Posterior vena cava (tissue), 2 donors: ENCODE measurements around the gene NPPA. TPM values are rescaled to one million over a fixed set of nuclear protein-coding genes. Genes with fewer than 3 reads are reported as not detected.

Experiments used
- DNase-seq: peaks from one replicate; pipeline ENCODE4 v3.0.0-alpha.2; 2020; ENCODE audit warnings: low spot score
- intact Hi-C, 2 donors: fragments of 100-400 bp; cut with DNase I; formaldehyde crosslinking; loops; one replicate each; pipeline versions ENCODE4 v1.14.1 to v1.14.2; 2022 to 2023
- total RNA-seq, 2 donors: library from RNA; stranded (reverse); fragmentation: NEBNext Ultra II Directional; extraction: Animal tissue kit (Norgen Biotek cat#: 25700); gene quantifications; one replicate each; pipeline ENCODE4 v1.2.1, GENCODE V29; 2021
- donor health status: DM: yes; HTN: yes; CAD: no.
- donor health status: DM: yes; HTN: yes; CAD: no.

The NPPA gene
- total RNA-seq, 2 donors from 2014 or later = 3.8 TPM; not detected in 1

- DNase-seq = no peak
- intact Hi-C loops = no loop called here
Observed at GRCh38 chr1:11851180-11851579, 3.6 kb upstream of the NPPA start.

- intact Hi-C loops = no loop called here
- no peak for DNase-seq
Observed at GRCh38 chr1:11850156-11850555, 2.6 kb upstream of the NPPA start.

GRCh38 chr1:11848373-11848700, 754 bp upstream of the NPPA start:
- no peak for DNase-seq
- intact Hi-C loops = loop anchor here in 1 of 2 donors (10.0 kb wide), 1 partner anchor 46 kb away; no protein-coding TSS in a partner anchor

GRCh38 chr1:11845641-11846335, 1.8 kb downstream of the NPPA start:
- no peak for DNase-seq
- intact Hi-C loops = loop anchor here in 1 of 2 donors (10.0 kb wide), 1 partner anchor 49 kb away; no protein-coding TSS in a partner anchor

DNA sequence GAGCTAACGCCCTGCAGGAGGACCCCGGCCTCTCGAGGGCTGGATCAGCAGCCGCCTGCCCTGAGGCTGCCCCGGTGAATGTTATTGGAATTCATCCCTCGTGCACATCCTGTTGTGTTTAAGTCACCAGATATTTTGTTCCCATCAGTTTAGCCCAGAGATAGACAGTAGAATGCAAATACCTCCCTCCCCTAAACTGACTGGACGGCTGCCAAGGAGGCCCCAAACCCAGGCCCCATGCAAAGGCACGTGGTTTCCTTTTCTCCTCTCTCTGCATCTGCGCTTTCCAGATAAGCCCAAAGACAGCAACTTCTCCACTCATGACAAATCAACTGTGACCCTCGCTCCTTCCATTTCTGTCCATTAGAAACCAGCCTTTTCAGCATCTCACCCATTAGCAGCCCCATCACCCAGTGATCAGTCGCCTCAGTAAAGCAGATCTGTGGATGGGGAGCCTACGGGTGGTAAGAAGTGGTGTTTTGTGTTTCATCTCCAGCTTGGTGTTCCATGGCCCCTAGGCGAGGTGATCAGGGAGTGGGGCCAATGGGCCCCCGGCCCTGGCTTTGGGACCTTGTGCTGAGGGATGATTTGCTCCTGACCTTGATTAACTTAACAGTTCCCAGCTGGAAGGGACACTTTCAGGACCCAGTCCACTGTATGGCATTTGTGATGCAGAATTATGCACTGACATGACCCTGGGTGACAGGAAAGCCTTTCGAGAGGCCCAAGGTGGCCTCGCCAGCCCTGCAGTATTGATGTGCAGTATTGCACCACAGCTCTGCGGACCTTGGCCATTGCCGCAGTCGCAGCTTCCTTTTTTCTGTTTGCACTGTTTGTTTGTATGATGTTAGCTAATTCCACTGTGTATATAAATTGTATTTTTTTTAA, 5.2 kb downstream of the NPPA start:
- DNase-seq = peak; percentile 80
- intact Hi-C loops = loop anchor here in 1 of 2 donors (10.0 kb wide), 1 partner anchor 52 kb away; no protein-coding TSS in a partner anchor

- intact Hi-C loops = loop anchor here in 1 of 2 donors (10.0 kb wide), 1 partner anchor 53 kb away; no protein-coding TSS in a partner anchor
Observed at GRCh38 chr1:11841245-11842153, 6.1 kb downstream of the NPPA start.

DNA sequence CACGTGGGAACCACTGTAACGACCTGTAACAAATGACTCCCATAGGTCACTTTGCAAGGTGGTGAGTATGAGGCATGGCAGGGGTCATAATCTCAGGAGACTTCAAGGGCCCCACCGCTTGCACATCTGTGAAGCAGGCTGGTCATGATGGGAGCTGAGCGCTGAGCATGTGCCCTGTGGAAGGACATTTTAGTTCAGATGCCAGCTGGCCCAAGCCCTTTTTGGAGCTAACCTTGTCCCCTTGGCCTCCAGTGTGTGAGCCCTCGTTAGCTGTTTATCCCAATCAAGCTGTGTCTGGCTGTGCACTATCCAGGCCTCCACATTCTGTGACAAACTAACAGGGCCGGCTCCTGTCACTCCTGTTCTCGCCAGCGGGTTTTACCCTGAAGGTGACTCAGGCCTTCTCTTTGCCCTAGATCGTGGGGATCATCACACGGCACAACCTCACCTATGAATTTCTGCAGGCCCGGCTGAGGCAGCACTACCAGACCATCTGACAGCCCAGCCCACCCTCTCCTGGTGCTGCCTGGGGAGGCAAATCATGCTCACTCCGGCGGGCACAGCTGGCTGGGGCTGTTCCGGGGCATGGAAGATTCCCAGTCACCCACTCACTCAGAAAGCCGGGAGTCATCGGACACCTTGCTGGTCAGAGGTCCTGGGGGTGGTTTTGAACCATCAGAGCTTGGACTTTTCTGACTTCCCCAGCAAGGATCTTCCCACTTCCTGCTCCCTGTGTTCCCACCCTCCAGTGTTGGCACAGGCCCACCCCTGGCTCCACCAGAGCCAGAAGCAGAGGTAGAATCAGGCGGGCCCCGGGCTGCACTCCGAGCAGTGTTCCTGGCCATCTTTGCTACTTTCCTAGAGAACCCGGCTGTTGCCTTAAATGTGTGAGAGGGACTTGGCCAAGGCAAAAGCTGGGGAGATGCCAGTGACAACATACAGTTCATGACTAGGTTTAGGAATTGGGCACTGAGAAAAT, 7.6 kb downstream of the NPPA start:
- DNase-seq = peak; percentile 79
- intact Hi-C loops = loop anchor here (5.0 to 10.0 kb wide), 3 partner anchors 52 to 135 kb away; no protein-coding TSS in a partner anchor

More at GRCh38 chr1:11841245-11842153, 6.1 kb downstream of the NPPA start:
- peak; percentile 79 for DNase-seq

- peak; percentile 94 for DNase-seq
- intact Hi-C loops = loop anchor here (5.0 to 10.0 kb wide), 2 partner anchors 54 to 136 kb away; no protein-coding TSS in a partner anchor
Observed at GRCh38 chr1:11838349-11839272, 9.0 kb downstream of the NPPA start.

GRCh38 chr1:11837767-11838348, 9.7 kb downstream of the NPPA start:
- peak; percentile 72 for DNase-seq
- intact Hi-C loops = loop anchor here (5.0 to 10.0 kb wide), 2 partner anchors 54 to 137 kb away; no protein-coding TSS in a partner anchor

GRCh38 chr1:11836955-11837766, 10.4 kb downstream of the NPPA start:
- intact Hi-C loops = loop anchor here (5.0 to 10.0 kb wide), 2 partner anchors 55 to 138 kb away; no protein-coding TSS in a partner anchor
- peak; percentile 76 for DNase-seq

DNA sequence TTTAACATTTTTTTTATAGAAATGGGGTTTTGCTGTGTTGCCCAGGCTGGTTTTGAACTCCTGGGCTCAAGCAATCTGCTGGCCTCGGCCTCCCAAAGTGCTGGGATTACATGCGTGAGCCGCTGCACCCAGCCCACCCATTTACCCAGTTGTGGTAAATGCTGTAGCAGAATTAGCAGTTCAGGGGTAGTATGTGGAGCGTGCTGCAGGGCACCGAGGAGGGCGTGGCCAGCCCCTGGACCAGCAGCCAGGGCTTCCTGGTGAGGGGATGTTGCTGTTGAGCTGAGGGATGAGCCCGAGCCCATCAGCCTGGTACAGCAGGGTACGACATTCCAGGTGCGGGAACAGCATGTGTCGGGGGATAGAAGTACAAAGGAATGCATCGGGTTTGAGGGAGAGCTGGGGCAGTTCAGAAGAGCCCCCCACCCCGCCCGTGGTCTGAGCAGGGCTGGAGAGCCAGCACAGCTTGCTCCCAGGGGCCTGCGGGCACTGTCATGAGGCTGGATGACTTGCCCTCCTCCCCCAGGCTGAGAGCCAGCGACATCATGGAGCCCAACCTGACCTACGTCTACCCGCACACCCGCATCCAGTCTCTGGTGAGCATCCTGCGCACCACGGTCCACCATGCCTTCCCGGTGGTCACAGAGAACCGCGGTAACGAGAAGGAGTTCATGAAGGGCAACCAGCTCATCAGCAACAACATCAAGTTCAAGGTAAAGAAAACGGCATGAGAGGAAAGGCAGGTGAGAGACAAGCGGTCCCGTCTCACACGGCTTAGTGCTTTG, 11.9 kb downstream of the NPPA start:
- peak; percentile 54 for DNase-seq
- intact Hi-C loops = loop anchor here (5.0 to 10.0 kb wide), 2 partner anchors 57 to 139 kb away; no protein-coding TSS in a partner anchor

GRCh38 chr1:11833900-11834299, 13.7 kb downstream of the NPPA start:
- intact Hi-C loops = loop anchor here in 1 of 2 donors (10.0 kb wide), 1 partner anchor 141 kb away; no protein-coding TSS in a partner anchor

GRCh38 chr1:11833497-11833896, 14.1 kb downstream of the NPPA start:
- intact Hi-C loops = loop anchor here in 1 of 2 donors (10.0 kb wide), 1 partner anchor 141 kb away; no protein-coding TSS in a partner anchor
- DNase-seq = peak; percentile 54

More at GRCh38 chr1:11833900-11834299, 13.7 kb downstream of the NPPA start:
- peak; percentile 44 for DNase-seq
